Measurements from ENCODE around the gene MYBPHL. TPM values are rescaled to one million over a fixed set of nuclear protein-coding genes. Genes with fewer than 3 reads are reported as not detected.
"Not testable (repeated sequence)": the region's sequence is repeated elsewhere in the genome, so short reads cannot be mapped to it uniquely, and the experiment has no call there.

Gene MYBPHL
- total RNA-seq, 4 donors from 2014 or later: not detected

GRCh38 chr1:109309347-109309746 is 2.5 kb upstream of the MYBPHL start:
- no peak for DNase-seq
- WGBS, 2 donors (ENCODE audit: low coverage in 1 of 2): 62 to 70% methylated on average over 2 of the region's 2 CpGs
- intact Hi-C loops (cut with DNase I; ENCODE audit: low total_unique reads): no loop called here

DNA sequence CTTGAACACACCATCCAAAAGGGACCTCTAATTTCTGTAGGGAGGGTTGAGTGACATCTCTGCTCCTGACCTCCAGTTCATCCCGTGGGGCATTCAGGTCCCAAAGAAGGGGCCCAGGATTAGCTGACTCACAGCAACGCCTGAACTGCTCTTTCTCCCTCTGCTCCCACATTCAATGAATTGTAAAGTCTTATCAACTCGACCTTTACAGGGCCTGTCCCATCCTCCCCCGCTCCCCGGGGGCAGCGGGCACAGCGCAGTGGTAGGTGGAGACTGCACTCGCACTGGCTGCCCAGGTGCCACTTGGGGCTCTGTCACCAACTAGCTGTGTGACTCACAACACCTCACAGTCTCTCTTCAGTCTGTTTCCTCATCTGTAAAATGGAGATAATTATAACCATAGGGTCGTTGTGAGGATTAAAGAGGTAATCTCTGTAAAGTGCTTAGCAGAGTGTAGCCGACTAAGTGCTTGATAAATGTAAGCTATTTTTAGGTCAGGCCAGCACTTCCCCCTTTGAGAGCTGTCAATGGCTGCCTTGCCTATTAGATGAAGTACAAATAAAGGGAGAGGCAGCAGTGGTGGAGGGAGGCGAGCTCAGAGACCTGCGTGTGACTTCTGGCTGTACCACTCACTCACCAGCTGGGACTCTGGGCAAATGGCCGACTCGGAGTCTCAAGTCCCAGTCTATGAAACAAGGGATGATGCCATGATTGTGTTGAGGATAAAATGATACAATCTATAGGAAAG is 637 bp upstream of the MYBPHL start:
- TF ChIP-seq CTCF (IDR thresholded peaks at IDR 0.05): no peak
- no peak for TF ChIP-seq POLR2AphosphoS5 (IDR thresholded peaks at IDR 0.05)
- no peak for TF ChIP-seq POLR2A (IDR thresholded peaks at IDR 0.05)
- TF ChIP-seq EP300 (IDR thresholded peaks at IDR 0.05; ENCODE audit: low read depth): no peak
- Histone ChIP-seq H3K27ac (no peak overlapping the region), H3K9me3 (no peaks in the 10 kb centered on the region), H3K4me3 (no peak overlapping the region), H3K27me3 (no peaks in the 10 kb centered on the region), H3K36me3 (peaks cover 0 to 4% (median 0%) of the 10 kb centered on the region in 4 donors), H3K4me1 (peaks cover 0 to 3% (median 0%) of the 10 kb centered on the region in 4 donors)
- in situ Hi-C loops (cut with MboI; ENCODE audit: low pct_ligation_motif_present in 1 of 4, low pct_unique_long_range_greater_than_20kb in 1 of 4, low sequenced_read_pairs in 3 of 4): no loop called here
- no peak for DNase-seq
- intact Hi-C loops (cut with DNase I; ENCODE audit: low total_unique reads): no loop called here
- WGBS, 2 donors (ENCODE audit: low coverage in 1 of 2): 61% methylated on average over 14 of the region's 14 CpGs; no CpG with 5 or more reads in 1 of the 2 donors

More at GRCh38 chr1:109309347-109309746, 2.5 kb upstream of the MYBPHL start:
- no peak overlapping the region for H3K4me3 ChIP-seq
- in situ Hi-C loops (cut with MboI; ENCODE audit: low pct_ligation_motif_present in 1 of 4, low pct_unique_long_range_greater_than_20kb in 1 of 4, low sequenced_read_pairs in 3 of 4): no loop called here
- H3K9me3 ChIP-seq: no peaks in the 10 kb centered on the region
- no peak for TF ChIP-seq POLR2AphosphoS5 (IDR thresholded peaks at IDR 0.05)
- no peak for TF ChIP-seq POLR2A (IDR thresholded peaks at IDR 0.05)
- no peak for TF ChIP-seq CTCF (IDR thresholded peaks at IDR 0.05)
- no peak for TF ChIP-seq EP300 (IDR thresholded peaks at IDR 0.05; ENCODE audit: low read depth)
- peaks cover 0 to 3% (median 0%) of the 10 kb centered on the region in 4 donors for H3K4me1 ChIP-seq
- H3K36me3 ChIP-seq: peaks cover 0 to 16% (median 3%) of the 10 kb centered on the region in 4 donors
- no peak overlapping the region for H3K27ac ChIP-seq
- H3K27me3 ChIP-seq: no peaks in the 10 kb centered on the region

DNA sequence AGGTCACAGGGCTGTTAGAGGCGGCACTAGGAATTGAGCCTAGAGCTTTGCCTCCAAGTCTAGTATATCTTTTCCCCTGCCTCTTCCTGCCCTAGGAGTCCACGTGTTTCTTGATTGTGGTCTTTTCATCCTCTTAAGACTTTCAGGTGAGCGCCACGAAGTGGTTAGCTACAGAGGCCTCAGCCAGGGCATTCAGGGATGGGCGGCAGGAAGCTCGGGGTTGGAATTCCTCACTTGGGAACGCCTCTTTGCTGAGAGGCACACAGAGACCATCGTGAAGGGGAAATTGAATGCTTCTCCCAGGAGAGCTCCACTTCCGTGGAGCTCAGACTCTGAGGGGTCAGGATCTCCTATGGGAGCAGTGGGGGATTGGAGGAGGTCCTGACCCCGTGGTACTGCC is 820 bp downstream of the MYBPHL start:
- H3K9me3 ChIP-seq; H3K4me3 ChIP-seq; H3K27ac ChIP-seq; DNase-seq; H3K27me3 ChIP-seq; H3K4me1 ChIP-seq; intact Hi-C loops (cut with DNase I; ENCODE audit: low total_unique reads); H3K36me3 ChIP-seq; in situ Hi-C loops (cut with MboI; ENCODE audit: low pct_ligation_motif_present in 1 of 4, low pct_unique_long_range_greater_than_20kb in 1 of 4, low sequenced_read_pairs in 3 of 4): not testable (repeated sequence)
- WGBS, 2 donors (ENCODE audit: low coverage in 1 of 2): 53 to 70% methylated on average over 8 to 10 of the region's 10 CpGs

GRCh38 chr1:109304226-109304920 is 2.4 kb downstream of the MYBPHL start:
- intact Hi-C loops (cut with DNase I; ENCODE audit: low total_unique reads) (no loop called here), in situ Hi-C loops (cut with MboI; ENCODE audit: low pct_ligation_motif_present in 1 of 4, low pct_unique_long_range_greater_than_20kb in 1 of 4, low sequenced_read_pairs in 3 of 4) (no loop called here)
- H3K4me1 ChIP-seq: peaks cover 0 to 3% (median 0%) of the 10 kb centered on the region in 4 donors
- H3K27ac ChIP-seq: no peak overlapping the region
- no peaks in the 10 kb centered on the region for H3K27me3 ChIP-seq
- WGBS, 2 donors (ENCODE audit: low coverage in 1 of 2): 69 to 79% methylated on average over 3 to 8 of the region's 8 CpGs
- no peak overlapping the region for H3K4me3 ChIP-seq
- no peaks in the 10 kb centered on the region for H3K36me3 ChIP-seq
- H3K9me3 ChIP-seq: no peaks in the 10 kb centered on the region
- no peak for DNase-seq
- TF ChIP-seq EP300 (IDR thresholded peaks at IDR 0.05; ENCODE audit: low read depth) (no peak), POLR2AphosphoS5 (IDR thresholded peaks at IDR 0.05) (no peak), POLR2A (IDR thresholded peaks at IDR 0.05) (no peak), CTCF (IDR thresholded peaks at IDR 0.05) (no peak)
